Mesothelial cell of epicardium (in vitro differentiated cells): ENCODE results near the gene CDK6. TPM values are rescaled to one million over a fixed set of nuclear protein-coding genes. Genes with fewer than 3 reads are reported as not detected.

Experiments
- DNase-seq, 2 experiments: peaks; one replicate each; pipeline ENCODE4 v3.0.0; 2021; ENCODE audit warnings: low spot score in 2 of 2; ENCODE audit not compliant: unreplicated experiment in 2 of 2
- H3K27ac Mint-ChIP-seq: 2 replicates; pipeline ENCODE4 v1.8.0; 2021; ENCODE audit warnings: mixed read lengths
- H3K27me3 Mint-ChIP-seq: 2 replicates; pipeline ENCODE4 v1.8.0; 2021; ENCODE audit warnings: low read depth, mixed read lengths
- H3K36me3 Mint-ChIP-seq: 2 replicates; pipeline ENCODE4 v1.8.0; 2021; ENCODE audit warnings: mixed read lengths
- H3K4me1 Mint-ChIP-seq: 2 replicates; pipeline ENCODE4 v1.8.0; 2021; ENCODE audit warnings: mixed read lengths
- H3K4me3 Mint-ChIP-seq: 2 replicates; pipeline ENCODE4 v1.8.0; 2021; ENCODE audit warnings: mild to moderate bottlenecking, moderate library complexity, mixed read lengths
- H3K9me3 Mint-ChIP-seq: 2 replicates; pipeline ENCODE4 v1.8.0; 2021; ENCODE audit warnings: mixed read lengths
- CTCF ChIP-seq: fragments of 200-600 bp; sonication (generic); IDR thresholded peaks from one replicate; pipeline ENCODE4 v1.5.0; 2021; ENCODE audit warnings: antibody characterized with exemption; ENCODE audit not compliant: unreplicated experiment
- total RNA-seq: library from RNA; stranded (reverse); gene quantifications from 3 replicates; pipeline ENCODE4 v1.2.1, GENCODE V29; 2021

CDK6 gene
- total RNA-seq, 1 donor from 2014 or later = 138 TPM

- no peak for TF ChIP-seq CTCF
- Mint-ChIP-seq H3K4me1 (peaks cover 16% of the 10 kb centered on the region), H3K9me3 (peaks cover 9% of the 10 kb centered on the region), H3K27ac (peak overlapping the region; percentile 6), H3K27me3 (no peaks in the 10 kb centered on the region), H3K4me3 (no peak overlapping the region), H3K36me3 (peaks cover 19% of the 10 kb centered on the region)
- DNase-seq = no peak
These were observed 98.7 kb downstream of the CDK6 start for GRCh38 chr7:92737706-92738105.

- H3K4me1 Mint-ChIP-seq = peaks cover 15% of the 10 kb centered on the region
These were observed 99.5 kb downstream of the CDK6 start for GRCh38 chr7:92736870-92737269.

GRCh38 chr7:92735707-92736106 is 100.7 kb downstream of the CDK6 start:
- no peak for DNase-seq
- H3K4me3 Mint-ChIP-seq = no peak overlapping the region
- peaks cover 10% of the 10 kb centered on the region for H3K4me1 Mint-ChIP-seq
- no peaks in the 10 kb centered on the region for H3K27me3 Mint-ChIP-seq
- peaks cover 24% of the 10 kb centered on the region for H3K36me3 Mint-ChIP-seq
- H3K9me3 Mint-ChIP-seq = peaks cover 13% of the 10 kb centered on the region
- no peak for TF ChIP-seq CTCF
- no peak overlapping the region for H3K27ac Mint-ChIP-seq

More at GRCh38 chr7:92736870-92737269, 99.5 kb downstream of the CDK6 start:
- no peak overlapping the region for H3K27ac Mint-ChIP-seq
- DNase-seq = no peak
- H3K4me3 Mint-ChIP-seq = no peak overlapping the region
- no peaks in the 10 kb centered on the region for H3K27me3 Mint-ChIP-seq
- peaks cover 23% of the 10 kb centered on the region for H3K36me3 Mint-ChIP-seq
- TF ChIP-seq CTCF = no peak
- H3K9me3 Mint-ChIP-seq = peaks cover 13% of the 10 kb centered on the region

- no peak for DNase-seq
- peaks cover 5% of the 10 kb centered on the region for H3K4me1 Mint-ChIP-seq
- H3K4me3 Mint-ChIP-seq = no peak overlapping the region
- peaks cover 26% of the 10 kb centered on the region for H3K36me3 Mint-ChIP-seq
- H3K27me3 Mint-ChIP-seq = no peaks in the 10 kb centered on the region
- no peak for TF ChIP-seq CTCF
- peaks cover 13% of the 10 kb centered on the region for H3K9me3 Mint-ChIP-seq
- H3K27ac Mint-ChIP-seq = peak overlapping the region; percentile 36
These were observed 103.9 kb downstream of the CDK6 start for GRCh38 chr7:92732316-92733036.

GRCh38 chr7:92731335-92732063 is 104.9 kb downstream of the CDK6 start:
- Mint-ChIP-seq H3K4me3 (no peak overlapping the region), H3K4me1 (peaks cover 5% of the 10 kb centered on the region), H3K36me3 (peaks cover 21% of the 10 kb centered on the region), H3K27me3 (no peaks in the 10 kb centered on the region), H3K9me3 (peaks cover 11% of the 10 kb centered on the region), H3K27ac (no peak overlapping the region)
- DNase-seq = no peak
- TF ChIP-seq CTCF = no peak
